Sigmoid colon (tissue), 4 donors: ENCODE data around the gene NSMF.

Source experiments
- EP300 ChIP-seq, 4 donors: sonication (generic); formaldehyde crosslinking; IDR thresholded peaks; one replicate each; pipeline ENCODE4 v1.6.1; 2017; ENCODE audit warnings: antibody characterized with exemption in 4 of 4
- POLR2A ChIP-seq, 2 donors: fragments of 450-650 bp; IDR thresholded peaks; one replicate each; pipeline ENCODE4 v1.6.1; 2016; ENCODE audit warnings: antibody characterized with exemption in 2 of 2, mild to moderate bottlenecking in 2 of 2, moderate library complexity in 2 of 2
- POLR2AphosphoS5 ChIP-seq, 4 donors: sonication (generic); formaldehyde crosslinking; IDR thresholded peaks; one replicate each; pipeline ENCODE4 v1.6.1; 2017; ENCODE audit warnings: antibody characterized with exemption in 4 of 4
- TF ChIP-seq, protein P1 (sequence below), 4 experiments: fragments of 450-650 bp in 3 of 4; fragments of 200-600 bp in 1 of 4; IDR thresholded peaks; one replicate each; pipeline ENCODE4 v1.5.1; 2016 to 2019; ENCODE audit warnings: antibody characterized with exemption in 4 of 4, mild to moderate bottlenecking in 3 of 4, moderate library complexity in 2 of 4

DNA sequence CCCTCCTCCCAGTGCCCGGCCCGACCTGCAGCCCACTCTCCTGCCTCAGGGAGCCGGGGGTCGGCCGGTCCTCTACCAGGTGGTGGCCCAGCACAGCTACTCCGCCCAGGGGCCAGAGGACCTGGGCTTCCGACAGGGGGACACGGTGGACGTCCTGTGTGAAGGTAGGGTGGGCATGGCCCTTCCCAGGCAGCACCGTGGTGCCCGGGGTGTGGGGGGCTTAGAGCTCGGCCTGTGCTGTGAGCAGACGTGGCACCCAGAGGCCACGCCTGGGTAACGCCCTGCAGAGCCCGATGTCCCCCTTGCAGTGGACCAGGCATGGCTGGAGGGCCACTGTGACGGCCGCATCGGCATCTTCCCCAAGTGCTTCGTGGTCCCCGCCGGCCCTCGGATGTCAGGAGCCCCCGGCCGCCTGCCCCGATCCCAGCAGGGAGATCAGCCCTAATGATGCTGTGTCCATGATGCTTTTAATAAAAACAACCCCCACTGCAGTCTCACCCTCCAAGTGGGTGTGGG lies 25.2 kb downstream of the NSMF start:
- TF ChIP-seq, protein P1, sequence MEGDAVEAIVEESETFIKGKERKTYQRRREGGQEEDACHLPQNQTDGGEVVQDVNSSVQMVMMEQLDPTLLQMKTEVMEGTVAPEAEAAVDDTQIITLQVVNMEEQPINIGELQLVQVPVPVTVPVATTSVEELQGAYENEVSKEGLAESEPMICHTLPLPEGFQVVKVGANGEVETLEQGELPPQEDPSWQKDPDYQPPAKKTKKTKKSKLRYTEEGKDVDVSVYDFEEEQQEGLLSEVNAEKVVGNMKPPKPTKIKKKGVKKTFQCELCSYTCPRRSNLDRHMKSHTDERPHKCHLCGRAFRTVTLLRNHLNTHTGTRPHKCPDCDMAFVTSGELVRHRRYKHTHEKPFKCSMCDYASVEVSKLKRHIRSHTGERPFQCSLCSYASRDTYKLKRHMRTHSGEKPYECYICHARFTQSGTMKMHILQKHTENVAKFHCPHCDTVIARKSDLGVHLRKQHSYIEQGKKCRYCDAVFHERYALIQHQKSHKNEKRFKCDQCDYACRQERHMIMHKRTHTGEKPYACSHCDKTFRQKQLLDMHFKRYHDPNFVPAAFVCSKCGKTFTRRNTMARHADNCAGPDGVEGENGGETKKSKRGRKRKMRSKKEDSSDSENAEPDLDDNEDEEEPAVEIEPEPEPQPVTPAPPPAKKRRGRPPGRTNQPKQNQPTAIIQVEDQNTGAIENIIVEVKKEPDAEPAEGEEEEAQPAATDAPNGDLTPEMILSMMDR (IDR thresholded peaks at IDR 0.05): no peak
- no peak for TF ChIP-seq EP300 (IDR thresholded peaks at IDR 0.05)
- no peak for TF ChIP-seq POLR2A (IDR thresholded peaks at IDR 0.05)
- TF ChIP-seq POLR2AphosphoS5 (IDR thresholded peaks at IDR 0.05): no peak
